ENCODE results near the gene KRTAP20-3. TPM values are rescaled to one million over a fixed set of nuclear protein-coding genes. Genes with fewer than 3 reads are reported as not detected.

Gene KRTAP20-3
- total RNA-seq: not detected

- WGBS, 2 donors: 87 to 97% methylated on average over 2 of the region's 2 CpGs
- Histone ChIP-seq H3K36me3 (no peaks in the 10 kb centered on the region), H3K4me1 (no peaks in the 10 kb centered on the region), H3K4me3 (no peak within 1 kb of the TSS), H3K27me3 (no peaks in the 10 kb centered on the region), H3K9me3 (no peaks in the 10 kb centered on the region), H3K27ac (no peak within 1 kb of the TSS)
- TF ChIP-seq POLR2A (IDR thresholded peaks at IDR 0.05) (no peak), POLR2AphosphoS5 (IDR thresholded peaks at IDR 0.05) (no peak), CTCF (IDR thresholded peaks at IDR 0.05) (no peak), EP300 (IDR thresholded peaks at IDR 0.05) (no peak)
- no peak for ATAC-seq (ENCODE audit: low FRiP score in 2 of 2)
- no peak for DNase-seq
Measured at GRCh38 chr21:30642564-30642963, at the start of gene KRTAP20-3. TSS of gene KRTAP20-3 (plus strand) at chr21:30642864.

- no peaks in the 10 kb centered on the region for H3K36me3 ChIP-seq
- H3K27ac ChIP-seq: no peak within 1 kb of the TSS
- H3K4me3 ChIP-seq: no peak within 1 kb of the TSS
- ATAC-seq (ENCODE audit: low FRiP score in 2 of 2): no peak
- TF ChIP-seq CTCF (IDR thresholded peaks at IDR 0.05) (no peak), EP300 (IDR thresholded peaks at IDR 0.05) (no peak), POLR2AphosphoS5 (IDR thresholded peaks at IDR 0.05) (no peak)
- WGBS, 2 donors: 94% methylated on average over 5 to 6 of the region's 6 CpGs
- DNase-seq: no peak
- no peaks in the 10 kb centered on the region for H3K4me1 ChIP-seq
- no peaks in the 10 kb centered on the region for H3K9me3 ChIP-seq
- no peaks in the 10 kb centered on the region for H3K27me3 ChIP-seq
Measured at GRCh38 chr21:30598802-30599201, 43.9 kb upstream of the KRTAP20-3 start, which contains the start of gene KRTAP6-2. TSS of gene KRTAP6-2 (minus strand) at chr21:30598902. CDS start at chr21:30598874, 28 bp downstream.

- no peaks in the 10 kb centered on the region for H3K9me3 ChIP-seq
- H3K4me1 ChIP-seq: no peaks in the 10 kb centered on the region
- no peak within 1 kb of the TSS for H3K27ac ChIP-seq
- 0 to 95% methylated on average over 1 of the region's 1 CpG for WGBS, 2 donors
- no peaks in the 10 kb centered on the region for H3K36me3 ChIP-seq
- TF ChIP-seq EP300 (IDR thresholded peaks at IDR 0.05): no peak
- no peak for TF ChIP-seq POLR2A (IDR thresholded peaks at IDR 0.05)
- TF ChIP-seq CTCF (IDR thresholded peaks at IDR 0.05): no peak
- TF ChIP-seq POLR2AphosphoS5 (IDR thresholded peaks at IDR 0.05): no peak
- H3K27me3 ChIP-seq: no peaks in the 10 kb centered on the region
- no peak within 1 kb of the TSS for H3K4me3 ChIP-seq
- ATAC-seq (ENCODE audit: low FRiP score in 2 of 2): no peak
- no peak for DNase-seq
Measured at GRCh38 chr21:30600787-30601186, 41.9 kb upstream of the KRTAP20-3 start, which contains the start of gene KRTAP22-1. TSS of gene KRTAP22-1 (plus strand) at chr21:30601087.

- ATAC-seq (ENCODE audit: low FRiP score in 2 of 2) (no peak), DNase-seq (no peak)
- Histone ChIP-seq H3K36me3 (no peaks in the 10 kb centered on the region), H3K27me3 (no peaks in the 10 kb centered on the region), H3K27ac (no peak overlapping the region), H3K4me1 (no peaks in the 10 kb centered on the region), H3K4me3 (no peak overlapping the region), H3K9me3 (no peaks in the 10 kb centered on the region)
- WGBS, 2 donors: 93 to 100% methylated on average over 2 of the region's 2 CpGs
- no peak for TF ChIP-seq POLR2A (IDR thresholded peaks at IDR 0.05)
- TF ChIP-seq CTCF (IDR thresholded peaks at IDR 0.05): no peak
- no peak for TF ChIP-seq EP300 (IDR thresholded peaks at IDR 0.05)
- TF ChIP-seq POLR2AphosphoS5 (IDR thresholded peaks at IDR 0.05): no peak
Measured at GRCh38 chr21:30605968-30606367, 36.7 kb upstream of the KRTAP20-3 start.

GRCh38 chr21:30612132-30612531 lies 30.5 kb upstream of the KRTAP20-3 start:
- Histone ChIP-seq H3K27me3 (no peaks in the 10 kb centered on the region), H3K4me1 (no peaks in the 10 kb centered on the region), H3K4me3 (no peak overlapping the region), H3K36me3 (no peaks in the 10 kb centered on the region), H3K27ac (no peak overlapping the region), H3K9me3 (no peaks in the 10 kb centered on the region)
- no peak for DNase-seq
- WGBS, 2 donors: 74 to 77% methylated on average over 2 of the region's 2 CpGs
- no peak for TF ChIP-seq POLR2A (IDR thresholded peaks at IDR 0.05)
- TF ChIP-seq EP300 (IDR thresholded peaks at IDR 0.05): no peak
- no peak for TF ChIP-seq CTCF (IDR thresholded peaks at IDR 0.05)
- no peak for TF ChIP-seq POLR2AphosphoS5 (IDR thresholded peaks at IDR 0.05)
- no peak for ATAC-seq (ENCODE audit: low FRiP score in 2 of 2)
